ENCODE results near the gene WWOX. TPM values are rescaled to one million over a fixed set of nuclear protein-coding genes. Genes with fewer than 3 reads are reported as not detected.

WWOX gene
- total RNA-seq, 1 experiment from 2014 or later, result 15.6 TPM

GRCh38 chr16:78244131-78244895 lies 144.9 kb downstream of the WWOX start:
- Histone ChIP-seq H2BK20ac (ENCODE audit: low read depth, low read length, poor library complexity, severe bottlenecking) (no peak overlapping the region), H4K5ac (ENCODE audit: insufficient read length, low read depth, low read length) (no peak overlapping the region), H3K23ac (ENCODE audit: insufficient read length, low read depth, low read length) (no peak overlapping the region), H3K9ac (ENCODE audit: extremely low read depth, insufficient read length, low read length) (no peak overlapping the region), H3K79me2 (ENCODE audit: insufficient read depth, low read length) (no peaks in the 10 kb centered on the region), H2AFZ (ENCODE audit: low read length) (no peak overlapping the region), H3K4me1 (ENCODE audit: insufficient read depth, low read length) (no peaks in the 10 kb centered on the region), H3K4ac (ENCODE audit: low read depth, low read length) (no peak overlapping the region), H2BK5ac (ENCODE audit: insufficient read length, low read length) (no peak overlapping the region), H3K79me1 (ENCODE audit: insufficient read depth, low read depth, low read length, poor library complexity, severe bottlenecking) (no peaks in the 10 kb centered on the region), H2AK5ac (ENCODE audit: insufficient read length, low read length) (no peak overlapping the region), H4K8ac (replicated peaks; ENCODE audit: insufficient read length, low read depth, low read length) (no peak overlapping the region), H3K56ac (ENCODE audit: insufficient read length, low read depth, low read length) (no peak overlapping the region), H3K14ac (ENCODE audit: insufficient read depth, low read length) (no peak overlapping the region), H3K23me2 (ENCODE audit: insufficient read length, low read depth, low read length, poor library complexity, severe bottlenecking) (no peaks in the 10 kb centered on the region), H3K4me2 (ENCODE audit: insufficient read depth, insufficient read length, low read length) (no peak overlapping the region), H4K20me1 (ENCODE audit: control insufficient read depth, insufficient read depth, insufficient read length) (no peaks in the 10 kb centered on the region), H2BK12ac (ENCODE audit: insufficient read length, low read depth, low read length) (no peak overlapping the region), H4K91ac (ENCODE audit: insufficient read length, low read depth, low read length) (no peak overlapping the region), H2BK15ac (ENCODE audit: low read depth, low read length) (no peak overlapping the region), H2BK120ac (ENCODE audit: low read depth, low read length, poor library complexity, severe bottlenecking) (no peak overlapping the region), H3K27ac (ENCODE audit: insufficient read length, low read depth, low read length) (no peak overlapping the region), H3K27me3 (ENCODE audit: insufficient read depth, low read length) (no peaks in the 10 kb centered on the region), H3K18ac (ENCODE audit: insufficient read length, low read depth, low read length) (no peak overlapping the region), H3T11ph (ENCODE audit: low read length) (no peak overlapping the region), H3K9me3 (ENCODE audit: control insufficient read depth, low read depth, low read length) (no peaks in the 10 kb centered on the region)
- Mint-ChIP-seq H3K4me1 (peaks cover 7% of the 10 kb centered on the region in 2 experiments), H3K27ac (no peak overlapping the region), H3K36me3 (ENCODE audit: insufficient read depth in 1 of 3, low read depth in 3 of 3) (no peaks in the 10 kb centered on the region; a peak in 2 of 7 replicates), H3K4me3 (no peak overlapping the region), H3K27me3 (ENCODE audit: low read depth) (no peaks in the 10 kb centered on the region), H3K9me3 (no peaks in the 10 kb centered on the region)
- TF ChIP-seq CTCF (conservative IDR thresholded peaks at IDR 0.05), result no peak
- no CpG with 5 or more reads among the region's 9 CpGs for WGBS (ENCODE audit: extremely low coverage, insufficient read length, low lambda C conversion rate)
- no peak for DNase-seq
